SHP77 (cell line): Measurements from ENCODE around the gene NCOA3.

Experiments
- DNase-seq, 2 experiments: peaks; one replicate each; lab custom pipeline; 2025; lab: John Stamatoyannopoulos, UW

The NCOA3 gene

GRCh38 chr20:47597090-47597489 is 95.4 kb downstream of the NCOA3 start:
- DNase-seq, result no peak

- DNase-seq, result no peak
These were observed 97.4 kb downstream of the NCOA3 start for GRCh38 chr20:47598911-47599744.

- no peak for DNase-seq
These were observed 99.4 kb downstream of the NCOA3 start for GRCh38 chr20:47600967-47601547.

- DNase-seq, result no peak
These were observed 101.6 kb downstream of the NCOA3 start for GRCh38 chr20:47603260-47603659.

- DNase-seq, result no peak
These were observed 104.2 kb downstream of the NCOA3 start for GRCh38 chr20:47605673-47606413.

GRCh38 chr20:47606414-47606982 is 104.8 kb downstream of the NCOA3 start:
- DNase-seq, result no peak

GRCh38 chr20:47606983-47607613 is 105.4 kb downstream of the NCOA3 start:
- no peak for DNase-seq

GRCh38 chr20:47609001-47609400 is 107.3 kb downstream of the NCOA3 start:
- DNase-seq, result no peak

- no peak for DNase-seq
These were observed 108.7 kb downstream of the NCOA3 start for GRCh38 chr20:47610247-47610944.

GRCh38 chr20:47610945-47611250 is 109.2 kb downstream of the NCOA3 start:
- DNase-seq, result no peak

- no peak for DNase-seq
These were observed 110.1 kb downstream of the NCOA3 start for GRCh38 chr20:47611785-47612184.

- DNase-seq, result no peak
These were observed 111.0 kb downstream of the NCOA3 start for GRCh38 chr20:47612670-47613069.

GRCh38 chr20:47614703-47615309 is 113.1 kb downstream of the NCOA3 start:
- no peak for DNase-seq

GRCh38 chr20:47618479-47618878 is 116.8 kb downstream of the NCOA3 start:
- no peak for DNase-seq

- peak; percentile 20 to 33 for DNase-seq
These were observed 119.4 kb downstream of the NCOA3 start for GRCh38 chr20:47620808-47621805.

GRCh38 chr20:47622118-47622665 is 120.5 kb downstream of the NCOA3 start:
- DNase-seq, result no peak

- DNase-seq, result no peak
These were observed 121.5 kb downstream of the NCOA3 start for GRCh38 chr20:47623206-47623605.

- no peak for DNase-seq
These were observed 125.9 kb downstream of the NCOA3 start for GRCh38 chr20:47627540-47627939.

- no peak for DNase-seq
These were observed 128.2 kb downstream of the NCOA3 start for GRCh38 chr20:47629907-47630306.

- no peak for DNase-seq
These were observed 129.4 kb downstream of the NCOA3 start for GRCh38 chr20:47631078-47631477.
